Endothelial cell of umbilical vein (primary cell): ENCODE data around the gene TPP2. TPM values are rescaled to one million over a fixed set of nuclear protein-coding genes. Genes with fewer than 3 reads are reported as not detected.

ENCODE experiments used
- BruUV-seq: library from RNA; stranded (reverse); fragments of 400-500 nt; replicated peaks from 2 replicates; lab custom pipeline; 2021; lab: Mats Ljungman, UMichigan
- CTCF ChIA-PET: fragments of 300-600, 350-600 bp; sonication (Branson Sonifier 250); formaldehyde crosslinking; loops from one replicate; lab custom pipeline; 2021; ENCODE audit warnings: antibody characterized with exemption, inconsistent platforms; lab: Charles Lee
- POLR2A ChIA-PET: fragments of 300-600, 350-600 bp; sonication (Branson Sonifier 250); formaldehyde crosslinking; loops from one replicate; lab custom pipeline; 2021; ENCODE audit warnings: antibody characterized with exemption, inconsistent platforms; lab: Charles Lee
- DNase-seq: peaks from one replicate; pipeline ENCODE4 v3.0.0-alpha.2; 2011; ENCODE audit warnings: low read depth, low spot score
- FAIRE-seq: peaks from 2 replicates; lab custom pipeline; 2011; peaks lifted over from hg19 to GRCh38; lab: Jason Lieb, UNC
- H2AFZ ChIP-seq: 2 replicates; pipeline ENCODE4 v1.6.0; 2012; ENCODE audit warnings: low read depth, low read length, control low read depth, inconsistent platforms
- H3K27ac ChIP-seq: 2 replicates; pipeline ENCODE4 v1.5.1; 2011; ENCODE audit warnings: low read depth, mild to moderate bottlenecking, control low read depth, low read length, moderate library complexity; ENCODE audit not compliant: insufficient read depth
- H3K27me3 ChIP-seq, 2 experiments: 2 replicates each; pipeline versions ENCODE4 v1.6.0 to v1.6.1; 2011; ENCODE audit warnings: low read length in 2 of 2, mixed read lengths in 1 of 2; ENCODE audit not compliant: control insufficient read depth in 2 of 2, insufficient read depth in 2 of 2
- H3K36me3 ChIP-seq, 2 experiments: 2 replicates in 1 of 2; 3 replicates in 1 of 2; pipeline ENCODE4 v1.5.1; 2011; ENCODE audit warnings: low read length in 2 of 2, mild to moderate bottlenecking in 1 of 2, moderate library complexity in 1 of 2; ENCODE audit not compliant: control insufficient read depth in 2 of 2, insufficient read depth in 2 of 2; ENCODE audit errors: extremely low read depth in 1 of 2
- H3K4me1 ChIP-seq: 3 replicates; pipeline ENCODE4 v1.5.1; 2011; ENCODE audit warnings: mild to moderate bottlenecking, low read length; ENCODE audit not compliant: control insufficient read depth, insufficient read depth; ENCODE audit errors: extremely low read depth
- H3K4me2 ChIP-seq: 2 replicates; pipeline ENCODE4 v1.6.1; 2011; ENCODE audit warnings: low read length, control low read depth, mixed read lengths; ENCODE audit not compliant: insufficient read depth
- H3K4me3 ChIP-seq, 3 experiments: fragments of 200-600 bp in 1 of 3; sonication (generic), shearing (Covaris generic) in 1 of 3; replicated peaks in 1 of 3; 2 replicates each; pipeline ENCODE4 v1.5.1; 2011 to 2016; ENCODE audit warnings: control low read depth in 3 of 3, low read length in 3 of 3, mild to moderate bottlenecking in 2 of 3, inconsistent platforms in 1 of 3, low read depth in 1 of 3, moderate library complexity in 1 of 3; ENCODE audit not compliant: insufficient read depth in 1 of 3
- H3K79me2 ChIP-seq: 2 replicates; pipeline ENCODE4 v1.6.0; 2012; ENCODE audit warnings: low read length, inconsistent platforms; ENCODE audit not compliant: control insufficient read depth, insufficient read depth
- H3K9ac ChIP-seq: replicated peaks from 2 replicates; pipeline ENCODE3; 2011; ENCODE audit warnings: low read length, control low read depth; ENCODE audit not compliant: insufficient read depth; ENCODE audit errors: extremely low read depth
- H3K9me1 ChIP-seq: replicated peaks from 3 replicates; pipeline ENCODE4 v1.6.0; 2011; ENCODE audit warnings: mild to moderate bottlenecking, low read length; ENCODE audit not compliant: control insufficient read depth, insufficient read depth; ENCODE audit errors: extremely low read depth
- H3K9me3 ChIP-seq: replicated peaks from 2 replicates; pipeline ENCODE4 v1.5.1; 2012; ENCODE audit warnings: low read length, inconsistent platforms; ENCODE audit not compliant: control insufficient read depth, insufficient read depth
- H4K20me1 ChIP-seq: replicated peaks from 2 replicates; pipeline ENCODE3; 2011; ENCODE audit warnings: mild to moderate bottlenecking, low read length; ENCODE audit not compliant: control insufficient read depth, insufficient read depth; ENCODE audit errors: extremely low read depth
- EZH2 ChIP-seq: IDR thresholded peaks from 2 replicates; pipeline ENCODE4 v1.6.1; 2012; ENCODE audit warnings: borderline replicate concordance, low read depth, mild to moderate bottlenecking, moderate library complexity, low read length, inconsistent platforms; ENCODE audit not compliant: severe bottlenecking
- FOS ChIP-seq: IDR thresholded peaks from 2 replicates; pipeline ENCODE4 v1.6.1; 2011; ENCODE audit warnings: mild to moderate bottlenecking, low read length, moderate library complexity, borderline replicate concordance; ENCODE audit not compliant: insufficient read depth
- GATA2 ChIP-seq: IDR thresholded peaks from 2 replicates; pipeline ENCODE4 v1.7.0; 2011; ENCODE audit warnings: low read depth, mild to moderate bottlenecking, moderate library complexity, mixed read lengths, low read length; ENCODE audit not compliant: insufficient read length, insufficient read depth
- JUN ChIP-seq: IDR thresholded peaks from 2 replicates; pipeline ENCODE4 v1.6.1; 2011; ENCODE audit warnings: borderline replicate concordance, low read depth; ENCODE audit not compliant: insufficient read length, insufficient read depth
- MAX ChIP-seq: IDR thresholded peaks from 2 replicates; pipeline ENCODE4 v1.6.1; 2011; ENCODE audit not compliant: insufficient read depth, insufficient read length
- MYC ChIP-seq: IDR thresholded peaks from one replicate; pipeline ENCODE4 v1.6.1; 2011; ENCODE audit warnings: mild to moderate bottlenecking, low read depth, low read length
- POLR2A ChIP-seq: IDR thresholded peaks from 2 replicates; pipeline ENCODE4 v1.6.1; 2012; ENCODE audit warnings: low read depth, mild to moderate bottlenecking, control low read depth, low read length
- POLR2AphosphoS5 ChIP-seq: IDR thresholded peaks from 2 replicates; pipeline ENCODE4 v1.6.1; 2012; ENCODE audit warnings: low read depth, mild to moderate bottlenecking, control low read depth, low read length, moderate library complexity; ENCODE audit not compliant: insufficient read depth
- dilution Hi-C: fragments of 300-500 bp; cut with MboI; formaldehyde crosslinking; loops from one replicate; pipeline ENCODE4 v1.15.0; 2019; ENCODE audit warnings: low sequenced_read_pairs; ENCODE audit not compliant: extremely low pct_ligation_motif_present
- intact Hi-C: fragments of 100-400 bp; cut with micrococcal nuclease; formaldehyde crosslinking; loops from one replicate; pipeline ENCODE4 v1.10.0; 2022
- polyA plus RNA-seq, 4 experiments: library from polyadenylated mRNA; depleted of rRNA in 3 of 4; stranded (reverse) in 3 of 4; unstranded in 1 of 4; fragments of >200 nt; gene quantifications; 2 replicates each; pipeline versions ENCODE4 v1.2.1 to v1.2.3, GENCODE V29; 2011 to 2012; ENCODE audit warnings: missing spikeins in 1 of 4
- total RNA-seq: library from RNA; stranded (reverse); gene quantifications from 2 replicates; pipeline ENCODE4 v1.2.3, GENCODE V29; 2021

Gene TPP2
- total and polyA plus RNA-seq, 2 donors (not counting 3 experiments of a cell fraction or from before 2014, with no cell fraction given): 11.5 to 46.7 TPM

- no peak overlapping the region for H3K4me3 ChIP-seq
- no peaks in the 10 kb centered on the region for H3K4me1 ChIP-seq
- H3K9ac ChIP-seq: no peak overlapping the region
- POLR2A ChIA-PET: no interaction called here
- dilution Hi-C loops (no loop called here), intact Hi-C loops (no loop called here)
- H3K27ac ChIP-seq: no peak overlapping the region
- no peaks in the 10 kb centered on the region for H3K9me3 ChIP-seq
- DNase-seq (no peak), FAIRE-seq (no peak)
- peaks cover 4 to 17% of the 10 kb centered on the region in 2 experiments for H3K36me3 ChIP-seq
- peaks cover 50% of the 10 kb centered on the region for H3K79me2 ChIP-seq
- peaks cover 2% of the 10 kb centered on the region for H4K20me1 ChIP-seq
- BruUV-seq: no TSS peak
- no peaks in the 10 kb centered on the region for H3K9me1 ChIP-seq
- TF ChIP-seq EZH2: no peak
- TF ChIP-seq POLR2AphosphoS5: no peak
- TF ChIP-seq GATA2: no peak
- TF ChIP-seq FOS: no peak
- no peak for TF ChIP-seq MAX
- no peak for TF ChIP-seq JUN
- TF ChIP-seq POLR2A: no peak
- TF ChIP-seq MYC: no peak
- CTCF ChIA-PET: no interaction called here
- no peak overlapping the region for H2AFZ ChIP-seq
- H3K4me2 ChIP-seq: no peak overlapping the region
- H3K27me3 ChIP-seq: no peaks in the 10 kb centered on the region
Measured at GRCh38 chr13:102610296-102610895, 13.6 kb downstream of the TPP2 start.
